Esophagus squamous epithelium (tissue), 4 donors: Measurements from ENCODE around the gene CMPK1.

Experiments used
- POLR2A ChIP-seq, 4 donors: fragments of 450-650 bp; IDR thresholded peaks; one replicate each; pipeline ENCODE4 v1.6.1; 2017; ENCODE audit warnings: antibody characterized with exemption in 4 of 4, mild to moderate bottlenecking in 4 of 4, moderate library complexity in 3 of 4
- TF ChIP-seq, protein P1 (sequence below), 6 experiments: fragments of 450-650 bp in 4 of 6; fragments of 200-600 bp in 2 of 6; sonication (generic) in 2 of 6; IDR thresholded peaks; one replicate each; pipeline ENCODE4 v1.5.1; 2016 to 2019; ENCODE audit warnings: antibody characterized with exemption in 6 of 6, mild to moderate bottlenecking in 4 of 6, moderate library complexity in 4 of 6

DNA sequence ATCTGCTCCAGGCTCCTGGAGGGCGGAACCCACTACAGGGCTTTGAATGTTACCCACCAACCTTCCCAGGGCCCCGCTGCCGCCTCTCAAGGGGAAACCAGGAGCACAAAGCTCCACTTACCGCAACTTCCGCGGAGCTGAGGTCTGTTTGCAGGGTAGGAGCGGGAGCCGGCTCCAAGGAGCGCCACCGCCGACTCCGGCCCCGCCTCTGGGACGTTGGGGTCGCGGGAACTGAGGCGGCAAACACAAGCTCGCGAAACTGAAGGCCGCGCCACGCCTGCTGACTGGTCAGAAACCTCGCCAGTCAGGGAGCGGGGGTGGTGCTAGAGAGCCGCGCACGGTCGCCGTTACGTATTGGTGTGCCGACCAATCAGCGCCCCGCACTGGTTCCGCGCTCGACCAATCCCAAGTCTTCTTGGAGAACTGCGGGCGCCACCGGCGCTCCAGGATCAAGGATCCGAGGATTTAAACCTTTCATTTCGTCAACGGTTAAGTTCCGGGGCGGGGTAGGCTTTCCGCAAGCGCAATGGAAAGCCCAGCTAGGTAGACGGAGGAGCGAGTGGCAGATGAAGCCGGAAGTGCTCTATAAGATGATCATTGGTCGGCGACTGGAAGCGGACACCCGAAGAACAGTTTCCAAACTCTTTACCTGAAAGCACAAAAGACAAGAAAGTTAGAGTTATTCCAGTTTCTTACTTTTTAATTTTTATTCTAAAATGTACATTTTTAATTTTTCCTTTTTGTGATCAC is 19.5 kb upstream of the CMPK1 start, which contains the start of gene STIL:
- TF ChIP-seq, protein P1, sequence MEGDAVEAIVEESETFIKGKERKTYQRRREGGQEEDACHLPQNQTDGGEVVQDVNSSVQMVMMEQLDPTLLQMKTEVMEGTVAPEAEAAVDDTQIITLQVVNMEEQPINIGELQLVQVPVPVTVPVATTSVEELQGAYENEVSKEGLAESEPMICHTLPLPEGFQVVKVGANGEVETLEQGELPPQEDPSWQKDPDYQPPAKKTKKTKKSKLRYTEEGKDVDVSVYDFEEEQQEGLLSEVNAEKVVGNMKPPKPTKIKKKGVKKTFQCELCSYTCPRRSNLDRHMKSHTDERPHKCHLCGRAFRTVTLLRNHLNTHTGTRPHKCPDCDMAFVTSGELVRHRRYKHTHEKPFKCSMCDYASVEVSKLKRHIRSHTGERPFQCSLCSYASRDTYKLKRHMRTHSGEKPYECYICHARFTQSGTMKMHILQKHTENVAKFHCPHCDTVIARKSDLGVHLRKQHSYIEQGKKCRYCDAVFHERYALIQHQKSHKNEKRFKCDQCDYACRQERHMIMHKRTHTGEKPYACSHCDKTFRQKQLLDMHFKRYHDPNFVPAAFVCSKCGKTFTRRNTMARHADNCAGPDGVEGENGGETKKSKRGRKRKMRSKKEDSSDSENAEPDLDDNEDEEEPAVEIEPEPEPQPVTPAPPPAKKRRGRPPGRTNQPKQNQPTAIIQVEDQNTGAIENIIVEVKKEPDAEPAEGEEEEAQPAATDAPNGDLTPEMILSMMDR (IDR thresholded peaks at IDR 0.05), result peak in 1 of 6 experiments; percentile 5
- TF ChIP-seq POLR2A (IDR thresholded peaks at IDR 0.05), result peak in 2 of 4 donors; percentile 38 to 40
